ENCODE results near the gene CDKAL1. TPM values are rescaled to one million over a fixed set of nuclear protein-coding genes. Genes with fewer than 3 reads are reported as not detected.

CDKAL1 gene
- total and polyA plus RNA-seq, 9 of the 15 experiments (the other 6 are each of a cell fraction or from before 2014, with no cell fraction given) = 11.2 to 36.3 (median 20.1) TPM

- TF ChIP-seq CEBPZ (IDR thresholded peaks at IDR 0.05; ENCODE audit: borderline replicate concordance, low read depth, low read length) (no peak), ZEB2 (IDR thresholded peaks at IDR 0.05) (peak; percentile 66), RREB1 (CRISPR knock-in tag; IDR thresholded peaks at IDR 0.05) (no peak), LCOR (CRISPR knock-in tag; IDR thresholded peaks at IDR 0.05) (0 out of 2 replicates have a peak, but pooled peaks have one; percentile 36), DACH1 (IDR thresholded peaks at IDR 0.05; ENCODE audit: partially characterized antibody) (peak; percentile 78), DPF2 (IDR thresholded peaks at IDR 0.05) (peak; percentile 98), POLR2B (IDR thresholded peaks at IDR 0.05; ENCODE audit: low read depth, partially characterized antibody) (no peak), ZHX1 (conservative IDR thresholded peaks at IDR 0.05; ENCODE audit: low read length) (no peak), ZBTB12 (CRISPR knock-in tag; IDR thresholded peaks at IDR 0.05) (0 out of 2 replicates have a peak, but pooled peaks have one; percentile 8), CBFB (CRISPR knock-in tag; IDR thresholded peaks at IDR 0.05) (no peak), SMARCC2 (IDR thresholded peaks at IDR 0.05; ENCODE audit: low read depth) (peak; percentile 96), JUNB (CRISPR knock-in tag; conservative IDR thresholded peaks at IDR 0.05) (peak; percentile 62), RBM39 (optimal IDR thresholded peaks at IDR 0.05; ENCODE audit: low read depth, low read length) (no peak), MAFG (tag; conservative IDR thresholded peaks at IDR 0.05) (peak; percentile 57), CHD1 (IDR thresholded peaks at IDR 0.05; ENCODE audit: low read length) (no peak), LEF1 (IDR thresholded peaks at IDR 0.05) (peak; percentile 87)
Measured at GRCh38 chr6:20846602-20847028, 312.4 kb downstream of the CDKAL1 start (continued).

Data from K562 (cell line).